Measurements from ENCODE around the gene HS1BP3. TPM values are rescaled to one million over a fixed set of nuclear protein-coding genes. Genes with fewer than 3 reads are reported as not detected.
A peak's percentile ranks its signal among the peaks of the same experiment; 100 is the strongest.

The HS1BP3 gene
- total RNA-seq, 1 donor from 2014 or later: 21.0 TPM

DNA sequence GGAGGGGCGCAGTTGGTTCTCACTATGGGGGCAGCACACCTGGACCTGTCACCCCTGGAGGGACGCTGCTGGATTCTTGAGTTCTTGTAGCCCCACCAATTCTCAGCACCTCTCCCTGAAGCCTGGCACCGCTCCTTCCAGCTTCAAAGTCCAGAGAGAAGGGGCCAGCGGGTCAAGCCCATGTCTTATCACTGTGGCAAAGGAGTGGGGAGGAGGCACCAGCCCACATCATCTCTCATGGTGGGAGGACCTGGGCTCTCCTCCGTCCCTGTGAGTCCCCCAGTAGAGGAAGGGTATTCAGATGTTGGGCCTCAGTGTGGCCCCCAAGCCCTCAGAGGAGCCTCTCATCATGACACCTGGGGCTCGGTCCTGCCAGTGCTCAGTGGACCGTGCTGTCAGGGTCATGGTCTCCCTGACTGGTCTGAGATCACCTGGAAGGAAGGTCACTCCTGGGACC is 67.4 kb downstream of the HS1BP3 start:
- no peaks in the 10 kb centered on the region for H3K27me3 ChIP-seq (ENCODE audit: insufficient read depth, low read length)
- no peak overlapping the region for H3K4me3 ChIP-seq (ENCODE audit: insufficient read depth, low read depth, low read length)
- H3K36me3 Mint-ChIP-seq (ENCODE audit: low read depth, unreplicated experiment): peaks cover 2% of the 10 kb centered on the region
- no peak overlapping the region for H3K4me3 Mint-ChIP-seq (ENCODE audit: unreplicated experiment)
- H4K20me1 ChIP-seq (ENCODE audit: insufficient read depth, low read length): no peaks in the 10 kb centered on the region
- no peaks in the 10 kb centered on the region for H3K36me3 ChIP-seq (ENCODE audit: insufficient read depth, low read length)
- peaks cover 3% of the 10 kb centered on the region for H3K9me3 Mint-ChIP-seq (ENCODE audit: unreplicated experiment)
- peak overlapping the region; percentile 90 for H3K27ac Mint-ChIP-seq (ENCODE audit: unreplicated experiment)
- H3K4me2 ChIP-seq (ENCODE audit: low read length): peak overlapping the region; percentile 79
- H3K27ac ChIP-seq (ENCODE audit: low read depth, low read length): peak overlapping the region; percentile 79
- no peaks in the 10 kb centered on the region for H3K9me3 ChIP-seq (ENCODE audit: insufficient read depth, low read depth, low read length)
- H3K79me2 ChIP-seq (ENCODE audit: insufficient read depth, low read length): no peaks in the 10 kb centered on the region
- peak overlapping the region; percentile 56 for H3K9ac ChIP-seq (ENCODE audit: low read length)
- H3K4me1 Mint-ChIP-seq (ENCODE audit: low read depth, unreplicated experiment): peaks cover 55% of the 10 kb centered on the region
- no peaks in the 10 kb centered on the region for H3K27me3 Mint-ChIP-seq (ENCODE audit: low read depth, unreplicated experiment)
- H3K4me1 ChIP-seq (ENCODE audit: insufficient read depth, low read length): peaks cover 42% of the 10 kb centered on the region
- DNase-seq (ENCODE audit: low read depth) (no peak), FAIRE-seq (no peak)
- no peak for TF ChIP-seq EZH2 (IDR thresholded peaks at IDR 0.05; ENCODE audit: insufficient read depth, low read length)
- TF ChIP-seq, protein P1, sequence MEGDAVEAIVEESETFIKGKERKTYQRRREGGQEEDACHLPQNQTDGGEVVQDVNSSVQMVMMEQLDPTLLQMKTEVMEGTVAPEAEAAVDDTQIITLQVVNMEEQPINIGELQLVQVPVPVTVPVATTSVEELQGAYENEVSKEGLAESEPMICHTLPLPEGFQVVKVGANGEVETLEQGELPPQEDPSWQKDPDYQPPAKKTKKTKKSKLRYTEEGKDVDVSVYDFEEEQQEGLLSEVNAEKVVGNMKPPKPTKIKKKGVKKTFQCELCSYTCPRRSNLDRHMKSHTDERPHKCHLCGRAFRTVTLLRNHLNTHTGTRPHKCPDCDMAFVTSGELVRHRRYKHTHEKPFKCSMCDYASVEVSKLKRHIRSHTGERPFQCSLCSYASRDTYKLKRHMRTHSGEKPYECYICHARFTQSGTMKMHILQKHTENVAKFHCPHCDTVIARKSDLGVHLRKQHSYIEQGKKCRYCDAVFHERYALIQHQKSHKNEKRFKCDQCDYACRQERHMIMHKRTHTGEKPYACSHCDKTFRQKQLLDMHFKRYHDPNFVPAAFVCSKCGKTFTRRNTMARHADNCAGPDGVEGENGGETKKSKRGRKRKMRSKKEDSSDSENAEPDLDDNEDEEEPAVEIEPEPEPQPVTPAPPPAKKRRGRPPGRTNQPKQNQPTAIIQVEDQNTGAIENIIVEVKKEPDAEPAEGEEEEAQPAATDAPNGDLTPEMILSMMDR (IDR thresholded peaks at IDR 0.05; ENCODE audit: insufficient read depth, low read depth, low read length): no peak
- no peak overlapping the region for H2AFZ ChIP-seq (ENCODE audit: low read depth, low read length)

DNA sequence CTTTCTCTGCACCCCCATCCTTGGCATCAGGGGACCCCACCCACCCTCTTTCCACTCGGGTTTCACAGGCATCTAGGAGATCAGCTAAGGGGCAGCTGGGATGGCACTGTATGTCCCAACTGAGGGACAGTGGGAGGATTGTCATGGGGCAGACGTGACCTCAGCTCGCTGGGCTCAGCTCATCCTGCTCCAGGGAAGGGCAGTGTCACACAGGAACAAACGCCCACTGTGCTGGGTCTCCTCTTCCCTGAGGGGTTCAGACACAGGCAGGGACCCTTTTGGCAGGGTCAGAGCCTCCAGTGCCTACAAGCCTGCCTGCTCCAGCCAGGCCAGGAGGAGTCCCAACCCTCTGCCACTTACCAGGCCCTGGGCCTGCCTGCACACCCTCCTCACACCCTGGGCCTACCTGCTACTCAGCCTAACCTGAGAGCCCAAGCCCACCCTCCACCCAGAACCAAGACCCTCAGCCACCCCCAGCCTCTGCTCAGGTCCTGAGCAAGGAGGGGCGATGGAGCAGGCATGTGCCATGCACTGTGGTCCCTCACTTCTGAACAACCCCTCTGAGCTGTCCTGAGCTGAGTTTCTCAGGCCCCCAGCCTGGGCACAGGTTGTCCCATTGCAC is 68.2 kb downstream of the HS1BP3 start:
- Mint-ChIP-seq H3K36me3 (ENCODE audit: low read depth, unreplicated experiment) (peaks cover 2% of the 10 kb centered on the region), H3K27me3 (ENCODE audit: low read depth, unreplicated experiment) (no peaks in the 10 kb centered on the region), H3K4me3 (ENCODE audit: unreplicated experiment) (no peak overlapping the region), H3K9me3 (ENCODE audit: unreplicated experiment) (peaks cover 3% of the 10 kb centered on the region), H3K4me1 (ENCODE audit: low read depth, unreplicated experiment) (peaks cover 57% of the 10 kb centered on the region), H3K27ac (ENCODE audit: unreplicated experiment) (peak overlapping the region; percentile 81)
- FAIRE-seq (no peak), DNase-seq (ENCODE audit: low read depth) (no peak)
- H3K27ac ChIP-seq (ENCODE audit: low read depth, low read length): no peak overlapping the region
- no peak overlapping the region for H3K4me2 ChIP-seq (ENCODE audit: low read length)
- no peak overlapping the region for H3K9ac ChIP-seq (ENCODE audit: low read length)
- no peaks in the 10 kb centered on the region for H3K27me3 ChIP-seq (ENCODE audit: insufficient read depth, low read length)
- no peak for TF ChIP-seq EZH2 (IDR thresholded peaks at IDR 0.05; ENCODE audit: insufficient read depth, low read length)
- no peaks in the 10 kb centered on the region for H3K9me3 ChIP-seq (ENCODE audit: insufficient read depth, low read depth, low read length)
- H3K79me2 ChIP-seq (ENCODE audit: insufficient read depth, low read length): no peaks in the 10 kb centered on the region
- H2AFZ ChIP-seq (ENCODE audit: low read depth, low read length): no peak overlapping the region
- no peaks in the 10 kb centered on the region for H3K36me3 ChIP-seq (ENCODE audit: insufficient read depth, low read length)
- no peak overlapping the region for H3K4me3 ChIP-seq (ENCODE audit: insufficient read depth, low read depth, low read length)
- peaks cover 49% of the 10 kb centered on the region for H3K4me1 ChIP-seq (ENCODE audit: insufficient read depth, low read length)
- no peaks in the 10 kb centered on the region for H4K20me1 ChIP-seq (ENCODE audit: insufficient read depth, low read length)

DNA sequence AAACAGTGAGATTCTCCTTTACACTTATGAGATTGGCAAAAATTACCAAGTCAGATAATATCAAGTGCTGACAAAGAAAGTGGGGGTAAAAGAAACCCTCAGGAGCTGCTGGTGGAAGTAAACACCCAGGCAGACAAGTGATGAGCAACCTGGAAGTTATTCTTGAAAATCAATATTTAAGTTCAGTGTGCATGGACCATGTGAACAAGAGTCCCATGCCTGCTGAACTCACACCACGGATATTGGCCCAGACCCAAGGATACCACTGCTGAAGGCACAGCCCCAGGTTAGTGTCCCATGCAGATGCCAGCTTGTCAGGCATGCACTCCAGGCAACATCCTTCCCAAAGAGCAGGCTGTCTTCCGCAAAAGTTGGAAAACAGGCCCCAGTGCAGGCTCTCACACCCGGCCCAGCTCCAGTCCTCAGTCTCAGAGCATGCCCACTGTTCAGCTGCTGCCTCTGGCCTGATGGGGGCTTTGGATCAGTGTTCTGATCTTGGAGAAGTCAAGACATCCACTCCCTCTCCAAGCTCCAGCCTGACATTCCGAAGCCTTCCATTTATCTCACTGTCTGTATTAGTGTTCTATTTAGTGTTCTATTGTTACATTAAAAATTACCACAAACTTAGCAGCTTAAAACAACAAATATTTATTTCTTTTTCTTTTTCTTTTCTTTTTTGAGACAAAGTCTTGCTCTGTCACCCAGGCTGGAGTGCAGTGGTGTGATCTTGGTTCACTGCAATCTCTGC is 70.0 kb downstream of the HS1BP3 start:
- Histone ChIP-seq H3K27ac (ENCODE audit: low read depth, low read length) (no peak overlapping the region), H4K20me1 (ENCODE audit: insufficient read depth, low read length) (no peaks in the 10 kb centered on the region), H3K9me3 (ENCODE audit: insufficient read depth, low read depth, low read length) (no peaks in the 10 kb centered on the region), H3K4me2 (ENCODE audit: low read length) (no peak overlapping the region), H2AFZ (ENCODE audit: low read depth, low read length) (no peak overlapping the region), H3K36me3 (ENCODE audit: insufficient read depth, low read length) (no peaks in the 10 kb centered on the region), H3K9ac (ENCODE audit: low read length) (no peak overlapping the region), H3K4me3 (ENCODE audit: insufficient read depth, low read depth, low read length) (no peak overlapping the region), H3K4me1 (ENCODE audit: insufficient read depth, low read length) (peaks cover 53% of the 10 kb centered on the region), H3K27me3 (ENCODE audit: insufficient read depth, low read length) (no peaks in the 10 kb centered on the region), H3K79me2 (ENCODE audit: insufficient read depth, low read length) (no peaks in the 10 kb centered on the region)
- FAIRE-seq (no peak), DNase-seq (ENCODE audit: low read depth) (no peak)
- H3K9me3 Mint-ChIP-seq (ENCODE audit: unreplicated experiment): peaks cover 3% of the 10 kb centered on the region
- H3K4me1 Mint-ChIP-seq (ENCODE audit: low read depth, unreplicated experiment): peaks cover 64% of the 10 kb centered on the region
- H3K27ac Mint-ChIP-seq (ENCODE audit: unreplicated experiment): peak overlapping the region; percentile 87
- no peaks in the 10 kb centered on the region for H3K36me3 Mint-ChIP-seq (ENCODE audit: low read depth, unreplicated experiment)
- TF ChIP-seq EZH2 (IDR thresholded peaks at IDR 0.05; ENCODE audit: insufficient read depth, low read length): no peak
- TF ChIP-seq, protein P1 (IDR thresholded peaks at IDR 0.05; ENCODE audit: insufficient read depth, low read depth, low read length): no peak
- H3K4me3 Mint-ChIP-seq (ENCODE audit: unreplicated experiment): peak overlapping the region; percentile 40
- H3K27me3 Mint-ChIP-seq (ENCODE audit: low read depth, unreplicated experiment): no peaks in the 10 kb centered on the region

All from astrocyte (in vitro differentiated cells and primary cell).